GM23248 (cell line): Measurements from ENCODE around the gene CMC2. TPM values are rescaled to one million over a fixed set of nuclear protein-coding genes. Genes with fewer than 3 reads are reported as not detected.
A peak's percentile ranks its signal among the peaks of the same experiment; 100 is the strongest.

Experiments used
- DNase-seq: peaks from one replicate; pipeline ENCODE4 v3.0.0-alpha.2; 2015
- H2AFZ ChIP-seq: fragments of 200-600 bp; sonication (generic); 2 replicates; pipeline ENCODE4 v1.6.1; 2016; ENCODE audit warnings: antibody characterized with exemption
- H3F3A ChIP-seq: fragments of 200-600 bp; sonication (generic); 2 replicates; pipeline ENCODE4 v1.6.1; 2016; ENCODE audit warnings: mild to moderate bottlenecking, antibody characterized with exemption, mixed run types; ENCODE audit not compliant: insufficient read depth
- H3K27ac ChIP-seq: fragments of 200-600 bp; sonication (generic); 2 replicates; pipeline ENCODE4 v1.5.1; 2016; ENCODE audit warnings: mild to moderate bottlenecking
- H3K27me3 ChIP-seq: fragments of 200-600 bp; sonication (generic); replicated peaks from 2 replicates; pipeline ENCODE4 v1.6.1; 2016; ENCODE audit warnings: mild to moderate bottlenecking; ENCODE audit not compliant: insufficient read depth
- H3K36me3 ChIP-seq: fragments of 200-600 bp; sonication (generic); 2 replicates; pipeline ENCODE4 v1.6.1; 2016; ENCODE audit warnings: low read depth, mild to moderate bottlenecking
- H3K4me1 ChIP-seq: fragments of 200-600 bp; sonication (generic); 2 replicates; pipeline ENCODE4 v1.6.1; 2016; ENCODE audit warnings: mild to moderate bottlenecking; ENCODE audit not compliant: insufficient read depth
- H3K4me2 ChIP-seq: fragments of 200-600 bp; sonication (generic); one replicate; pipeline ENCODE4 v1.6.1; 2016; ENCODE audit warnings: mild to moderate bottlenecking; ENCODE audit not compliant: unreplicated experiment
- H3K4me3 ChIP-seq: fragments of 200-600 bp; sonication (generic); 2 replicates; pipeline ENCODE4 v1.5.1; 2016; ENCODE audit warnings: mild to moderate bottlenecking
- H3K79me2 ChIP-seq: fragments of 200-600 bp; sonication (generic); 2 replicates; pipeline ENCODE4 v1.6.1; 2016; ENCODE audit warnings: mild to moderate bottlenecking; ENCODE audit not compliant: insufficient read depth
- H3K9ac ChIP-seq: fragments of 200-600 bp; sonication (generic); 2 replicates; pipeline ENCODE4 v1.6.1; 2016; ENCODE audit warnings: mild to moderate bottlenecking
- H3K9me2 ChIP-seq: fragments of 200-600 bp; sonication (generic); 2 replicates; pipeline ENCODE4 v1.6.1; 2016; ENCODE audit warnings: mixed run types, mild to moderate bottlenecking, moderate library complexity; ENCODE audit not compliant: insufficient read depth
- H3K9me3 ChIP-seq: fragments of 200-600 bp; sonication (generic); one replicate; pipeline ENCODE4 v1.6.1; 2017; ENCODE audit warnings: low read depth
- H4K20me1 ChIP-seq: fragments of 200-600 bp; sonication (generic); 2 replicates; pipeline ENCODE4 v1.6.0; 2016; ENCODE audit not compliant: insufficient read depth
- EZH2 ChIP-seq: fragments of 200-600 bp; sonication (generic); IDR thresholded peaks from 2 replicates; pipeline ENCODE4 v1.6.1; 2018; ENCODE audit warnings: antibody characterized with exemption, mild to moderate bottlenecking; ENCODE audit not compliant: insufficient read depth, poor library complexity, severe bottlenecking
- EZH2phosphoT487 ChIP-seq: fragments of 200-600 bp; sonication (generic); IDR thresholded peaks from 2 replicates; pipeline ENCODE4 v1.6.1; 2018; ENCODE audit warnings: antibody characterized with exemption, moderate library complexity, mild to moderate bottlenecking, low read depth; ENCODE audit not compliant: insufficient read depth
- whole genome bisulfite sequencing, 2 experiments: methylation state at CpG; one replicate each; pipeline ENCODE4 v1.1.6; 2015 to 2017; ENCODE audit warnings: low lambda C conversion rate in 2 of 2, low coverage in 1 of 2; ENCODE audit errors: missing lambda C conversion rate in 2 of 2; 5-methylcytosine and 5-hydroxymethylcytosine counted together
- in situ Hi-C: fragments of 300-500 bp; cut with MboI; formaldehyde crosslinking; loops from 2 replicates; pipeline ENCODE4 v1.15.0; 2020
- polyA plus RNA-seq: library from polyadenylated mRNA; unstranded; fragments of >200 nt; fragmentation: Nextera tagmentation; extraction: Ambion mirVana; gene quantifications from 2 replicates; pipeline ENCODE4 v1.2.1, GENCODE V29; 2016
- total RNA-seq: library from RNA; depleted of rRNA; stranded (reverse); fragments of >200 nt; shearing (Covaris generic); gene quantifications from 2 replicates; pipeline ENCODE4 v1.2.3, GENCODE V29; 2014; rRNA removed

CMC2 gene
- total and polyA plus RNA-seq, 2 experiments from 2014 or later = 49.4 to 117 TPM

GRCh38 chr16:80932708-80933095 lies 74.0 kb downstream of the CMC2 start:
- Histone ChIP-seq H4K20me1 (no peaks in the 10 kb centered on the region), H3K4me1 (peaks cover 13% of the 10 kb centered on the region), H2AFZ (peak overlapping the region; percentile 94), H3K9me2 (no peaks in the 10 kb centered on the region), H3K9me3 (no peaks in the 10 kb centered on the region), H3F3A (peaks cover 13% of the 10 kb centered on the region), H3K4me3 (peak overlapping the region; percentile 73), H3K27me3 (no peaks in the 10 kb centered on the region), H3K36me3 (no peaks in the 10 kb centered on the region), H3K4me2 (peak overlapping the region; percentile 95), H3K27ac (peak overlapping the region; percentile 79), H3K9ac (peak overlapping the region; percentile 85), H3K79me2 (no peaks in the 10 kb centered on the region)
- peak; percentile 84 for DNase-seq
- TF ChIP-seq EZH2phosphoT487 = no peak
- TF ChIP-seq EZH2 = no peak
- 45 to 49% methylated on average over 20 of the region's 20 CpGs for WGBS, 2 experiments
- in situ Hi-C loops = no loop called here

GRCh38 chr16:80931801-80932707 lies 74.6 kb downstream of the CMC2 start:
- Histone ChIP-seq H3K9me2 (no peaks in the 10 kb centered on the region), H3K79me2 (no peaks in the 10 kb centered on the region), H3K4me3 (peak overlapping the region; percentile 73), H3K9ac (peak overlapping the region; percentile 85), H3K27me3 (no peaks in the 10 kb centered on the region), H3K9me3 (no peaks in the 10 kb centered on the region), H3K4me1 (peaks cover 6% of the 10 kb centered on the region), H3K27ac (peak overlapping the region; percentile 79), H4K20me1 (no peaks in the 10 kb centered on the region), H3K4me2 (peak overlapping the region; percentile 95), H2AFZ (peak overlapping the region; percentile 94), H3F3A (peaks cover 7% of the 10 kb centered on the region), H3K36me3 (no peaks in the 10 kb centered on the region)
- peak; percentile 72 for DNase-seq
- no peak for TF ChIP-seq EZH2
- no peak for TF ChIP-seq EZH2phosphoT487
- 4 to 5% methylated on average over 52 to 67 of the region's 67 CpGs for WGBS, 2 experiments
- in situ Hi-C loops = no loop called here

DNA sequence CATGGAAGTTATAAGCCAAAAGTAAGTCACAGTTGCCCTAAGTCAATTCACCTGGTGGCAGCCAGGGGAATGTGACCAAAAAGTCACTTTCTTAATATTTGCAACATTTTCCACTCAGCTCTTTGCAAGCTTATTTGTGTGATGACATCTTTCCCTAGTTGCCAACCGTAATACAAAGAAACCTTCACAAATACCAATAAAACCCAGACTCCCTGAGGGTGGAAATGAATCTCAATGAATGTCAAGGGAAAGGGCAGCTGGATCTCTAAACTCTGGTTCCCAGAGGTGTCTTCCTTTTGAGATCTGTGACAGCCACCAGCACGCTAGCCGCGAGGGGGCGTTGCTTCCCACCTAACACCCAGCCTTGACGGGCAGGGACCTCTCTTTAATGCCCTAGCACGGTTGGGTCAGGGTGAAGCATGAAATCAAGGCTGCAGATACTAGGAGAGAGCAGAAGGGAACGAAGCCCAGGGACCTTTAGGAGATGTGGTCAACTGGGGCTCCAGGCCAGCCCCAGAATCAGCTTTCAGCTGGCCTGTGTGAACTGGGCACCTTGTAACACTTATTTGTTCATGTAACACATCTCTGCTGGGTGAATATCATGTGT lies 82.2 kb downstream of the CMC2 start:
- no peak overlapping the region for H3K27ac ChIP-seq
- no peaks in the 10 kb centered on the region for H3K4me1 ChIP-seq
- in situ Hi-C loops = no loop called here
- H3K9ac ChIP-seq = no peak overlapping the region
- no peaks in the 10 kb centered on the region for H3K36me3 ChIP-seq
- H3K4me3 ChIP-seq = no peak overlapping the region
- no peak overlapping the region for H2AFZ ChIP-seq
- H3K9me3 ChIP-seq = no peaks in the 10 kb centered on the region
- no peaks in the 10 kb centered on the region for H3K79me2 ChIP-seq
- H3K27me3 ChIP-seq = no peaks in the 10 kb centered on the region
- H3K9me2 ChIP-seq = no peaks in the 10 kb centered on the region
- no peak overlapping the region for H3K4me2 ChIP-seq
- no peaks in the 10 kb centered on the region for H3F3A ChIP-seq
- 15 to 21% methylated on average over 8 of the region's 8 CpGs for WGBS, 2 experiments
- TF ChIP-seq EZH2 (no peak), EZH2phosphoT487 (no peak)
- peak; percentile 55 for DNase-seq
- H4K20me1 ChIP-seq = no peaks in the 10 kb centered on the region

- TF ChIP-seq EZH2phosphoT487 (no peak), EZH2 (no peak)
- in situ Hi-C loops = no loop called here
- Histone ChIP-seq H3K36me3 (no peaks in the 10 kb centered on the region), H3K9me3 (no peaks in the 10 kb centered on the region), H3K79me2 (no peaks in the 10 kb centered on the region), H3K4me3 (no peak overlapping the region), H3K9me2 (no peaks in the 10 kb centered on the region), H3F3A (no peaks in the 10 kb centered on the region), H2AFZ (no peak overlapping the region), H3K9ac (no peak overlapping the region), H4K20me1 (no peaks in the 10 kb centered on the region), H3K4me1 (no peaks in the 10 kb centered on the region), H3K27ac (no peak overlapping the region), H3K27me3 (no peaks in the 10 kb centered on the region), H3K4me2 (no peak overlapping the region)
- DNase-seq = no peak
- 80 to 83% methylated on average over 4 of the region's 4 CpGs for WGBS, 2 experiments
Observed at GRCh38 chr16:80923356-80923755, 83.3 kb downstream of the CMC2 start.

Other genes starting within 250 kb of the CMC2 start
- 5.2 and 15.7 TPM in 2 replicates for gene CDYL2, start 202.3 kb downstream of the CMC2 start, total RNA-seq
- 1.9 and 2.1 TPM in 2 replicates for gene CDYL2, start 202.3 kb downstream of the CMC2 start, polyA plus RNA-seq
- 28.3 and 29.2 TPM in 2 replicates for gene CENPN, start 329 bp upstream of the CMC2 start, total RNA-seq
- 29.0 and 33.7 TPM in 2 replicates for gene CENPN, start 329 bp upstream of the CMC2 start, polyA plus RNA-seq
- 41.7 and 44.4 TPM in 2 replicates for gene ATMIN, start 29.0 kb upstream of the CMC2 start, total RNA-seq
- gene ATMIN, start 29.0 kb upstream of the CMC2 start, polyA plus RNA-seq = 9.8 and 13.2 TPM in 2 replicates
- 1.3 TPM in 1 of 2 replicates, not detected in the other for gene C16orf46, start 70.4 kb upstream of the CMC2 start, total RNA-seq
- gene C16orf46, start 70.4 kb upstream of the CMC2 start, polyA plus RNA-seq = 0.16 and 0.79 TPM in 2 replicates
- gene GCSH, start 89.5 kb upstream of the CMC2 start, total RNA-seq = 16.4 and 26.3 TPM in 2 replicates
- gene GCSH, start 89.5 kb upstream of the CMC2 start, polyA plus RNA-seq = 55.1 and 57.0 TPM in 2 replicates
- not detected in 2 replicates for gene BCO1, start 231.8 kb upstream of the CMC2 start, total RNA-seq
- gene BCO1, start 231.8 kb upstream of the CMC2 start, polyA plus RNA-seq = not detected in 2 replicates